ENCODE measurements around the gene KDM4B.

The KDM4B gene

GRCh38 chr19:5086230-5086629 lies 117.3 kb downstream of the KDM4B start:
- no peak overlapping the region for H3K4me3 ChIP-seq (ENCODE audit: low read depth, low read length)
- no peak for DNase-seq (ENCODE audit: low read depth, low spot score)
- no peak for TF ChIP-seq CTCF (IDR thresholded peaks at IDR 0.05; ENCODE audit: low read depth, low read length)
- in situ Hi-C loops (cut with HindIII; ENCODE audit: low sequenced_read_pairs): no loop called here

- TF ChIP-seq CTCF (IDR thresholded peaks at IDR 0.05; ENCODE audit: low read depth, low read length): no peak
- no peak for DNase-seq (ENCODE audit: low read depth, low spot score)
- in situ Hi-C loops (cut with HindIII; ENCODE audit: low sequenced_read_pairs): no loop called here
- H3K4me3 ChIP-seq (ENCODE audit: low read depth, low read length): no peak overlapping the region
These were observed 118.0 kb downstream of the KDM4B start for GRCh38 chr19:5086725-5087439.

- H3K4me3 ChIP-seq (ENCODE audit: low read depth, low read length): no peak overlapping the region
- no peak for DNase-seq (ENCODE audit: low read depth, low spot score)
- TF ChIP-seq CTCF (IDR thresholded peaks at IDR 0.05; ENCODE audit: low read depth, low read length): no peak
- in situ Hi-C loops (cut with HindIII; ENCODE audit: low sequenced_read_pairs): no loop called here
These were observed 120.4 kb downstream of the KDM4B start for GRCh38 chr19:5089283-5089682.

GRCh38 chr19:5090465-5091017 lies 121.6 kb downstream of the KDM4B start:
- no peak overlapping the region for H3K4me3 ChIP-seq (ENCODE audit: low read depth, low read length)
- no peak for DNase-seq (ENCODE audit: low read depth, low spot score)
- in situ Hi-C loops (cut with HindIII; ENCODE audit: low sequenced_read_pairs): no loop called here
- no peak for TF ChIP-seq CTCF (IDR thresholded peaks at IDR 0.05; ENCODE audit: low read depth, low read length)

GRCh38 chr19:5091018-5091683 lies 122.2 kb downstream of the KDM4B start:
- in situ Hi-C loops (cut with HindIII; ENCODE audit: low sequenced_read_pairs): no loop called here
- TF ChIP-seq CTCF (IDR thresholded peaks at IDR 0.05; ENCODE audit: low read depth, low read length): no peak
- no peak overlapping the region for H3K4me3 ChIP-seq (ENCODE audit: low read depth, low read length)
- DNase-seq (ENCODE audit: low read depth, low spot score): peak; percentile 44

GRCh38 chr19:5091684-5092480 lies 123.0 kb downstream of the KDM4B start:
- no peak for TF ChIP-seq CTCF (IDR thresholded peaks at IDR 0.05; ENCODE audit: low read depth, low read length)
- DNase-seq (ENCODE audit: low read depth, low spot score): no peak
- in situ Hi-C loops (cut with HindIII; ENCODE audit: low sequenced_read_pairs): no loop called here
- no peak overlapping the region for H3K4me3 ChIP-seq (ENCODE audit: low read depth, low read length)
